Head of caudate nucleus (tissue), 42 donors: ENCODE data around the gene CHADL.
"Not testable (repeated sequence)": the region's sequence is repeated elsewhere in the genome, so short reads cannot be mapped to it uniquely, and the experiment has no call there.

Experiments used
- DNase-seq, 42 donors: peaks; one replicate each; pipeline versions ENCODE4 v3.0.0 to v3.0.0-alpha.2; 2020 to 2021; ENCODE audit warnings: mixed read lengths in 7 of 42
- intact Hi-C: fragments of 100-400 bp; cut with DNase I; formaldehyde crosslinking; loops from one replicate; pipeline ENCODE4 v1.15.0; 2022

The CHADL gene

GRCh38 chr22:41206719-41207118, 34.0 kb downstream of the CHADL start:
- intact Hi-C loops, result no loop called here
- no peak for DNase-seq

- intact Hi-C loops, result no loop called here
- DNase-seq, result peak; percentile 97 to 100 (median 100)
Measured at GRCh38 chr22:41204992-41205900, 35.5 kb downstream of the CHADL start, which contains the start of gene L3MBTL2. Gene L3MBTL2, plus strand, starts transcription at chr22:41205312. Its CDS starts 51 bp downstream, at chr22:41205363.

GRCh38 chr22:41204066-41204465, 36.7 kb downstream of the CHADL start:
- no peak for DNase-seq
- intact Hi-C loops, result no loop called here

- DNase-seq, result no peak
- intact Hi-C loops, result no loop called here
Measured at GRCh38 chr22:41203118-41203517, 37.6 kb downstream of the CHADL start.

- DNase-seq, result no peak
- intact Hi-C loops, result no loop called here
Measured at GRCh38 chr22:41201141-41201540, 39.6 kb downstream of the CHADL start.

GRCh38 chr22:41198027-41198580, 42.6 kb downstream of the CHADL start:
- intact Hi-C loops, result loop anchor here (10.0 kb wide), 1 partner anchor 103 kb away; the partner anchor contains the start of gene EP300
- DNase-seq, result peak in 37 of 42 donors; percentile 39 to 82 (median 63)

- peak; percentile 68 to 96 (median 90) for DNase-seq
- intact Hi-C loops, result loop anchor here (10.0 kb wide), 1 partner anchor 103 kb away; the partner anchor contains the start of gene EP300
Measured at GRCh38 chr22:41197038-41197972, 43.4 kb downstream of the CHADL start.

- intact Hi-C loops, result loop anchor here (10.0 kb wide), 1 partner anchor 99 kb away; the partner anchor contains the start of gene EP300
- peak in 1 of 42 donors; percentile 19 for DNase-seq
Measured at GRCh38 chr22:41193829-41194228, 46.9 kb downstream of the CHADL start.

- intact Hi-C loops, result loop anchor here (10.0 kb wide), 1 partner anchor 97 kb away; the partner anchor contains the start of gene EP300
- DNase-seq, result no peak
Measured at GRCh38 chr22:41191467-41191866, 49.3 kb downstream of the CHADL start.

GRCh38 chr22:41184679-41185078, 56.1 kb downstream of the CHADL start:
- DNase-seq, result no peak
- intact Hi-C loops, result no loop called here

GRCh38 chr22:41181349-41182241, 59.1 kb downstream of the CHADL start:
- intact Hi-C loops, result no loop called here
- DNase-seq, result no peak

- DNase-seq, result no peak
- intact Hi-C loops, result no loop called here
Measured at GRCh38 chr22:41180926-41181325, 59.8 kb downstream of the CHADL start.

- intact Hi-C loops, DNase-seq: not testable (repeated sequence)
Measured at GRCh38 chr22:41180362-41180761, 60.4 kb downstream of the CHADL start.
